Hepatocyte (in vitro differentiated cells): Measurements from ENCODE around the gene RHOT2. TPM values are rescaled to one million over a fixed set of nuclear protein-coding genes. Genes with fewer than 3 reads are reported as not detected.
A peak's percentile ranks its signal among the peaks of the same experiment; 100 is the strongest.

Experiments used
- DNase-seq: peaks from one replicate; pipeline ENCODE4 v3.0.0-alpha.2; 2016; ENCODE audit warnings: low spot score
- H2AFZ ChIP-seq: fragments of 200-600 bp; sonication (generic); 2 replicates; pipeline ENCODE4 v1.6.0; 2016; ENCODE audit warnings: antibody characterized with exemption, mild to moderate bottlenecking
- H3K27ac ChIP-seq: fragments of 200-600 bp; sonication (generic); 2 replicates; pipeline ENCODE4 v1.5.1; 2016; ENCODE audit warnings: mild to moderate bottlenecking
- H3K27me3 ChIP-seq: fragments of 200-600 bp; sonication (generic); 2 replicates; pipeline ENCODE4 v1.6.1; 2016
- H3K36me3 ChIP-seq: fragments of 200-600 bp; sonication (generic); replicated peaks from 2 replicates; pipeline ENCODE4 v1.5.1; 2016; ENCODE audit warnings: low read depth; ENCODE audit not compliant: insufficient read depth
- H3K4me1 ChIP-seq: fragments of 200-600 bp; sonication (generic); 2 replicates; pipeline ENCODE4 v1.5.1; 2016; ENCODE audit warnings: mild to moderate bottlenecking, moderate library complexity; ENCODE audit not compliant: insufficient read depth
- H3K4me2 ChIP-seq: fragments of 200-600 bp; sonication (generic); 2 replicates; pipeline ENCODE4 v1.6.0; 2016
- H3K4me3 ChIP-seq: fragments of 200-600 bp; sonication (generic); 2 replicates; pipeline ENCODE4 v1.5.1; 2016; ENCODE audit warnings: mild to moderate bottlenecking
- H3K79me2 ChIP-seq: fragments of 200-600 bp; sonication (generic); 2 replicates; pipeline ENCODE4 v1.6.0; 2017; ENCODE audit warnings: mild to moderate bottlenecking
- H3K9me2 ChIP-seq: fragments of 200-600 bp; sonication (generic); replicated peaks from 2 replicates; pipeline ENCODE4 v1.6.0; 2017; ENCODE audit warnings: mild to moderate bottlenecking; ENCODE audit not compliant: insufficient read depth
- H3K9me3 ChIP-seq: fragments of 200-600 bp; sonication (generic); 2 replicates; pipeline ENCODE4 v1.5.1; 2016; ENCODE audit warnings: low read depth, mild to moderate bottlenecking
- H4K20me1 ChIP-seq: fragments of 200-600 bp; sonication (generic); 2 replicates; pipeline ENCODE4 v1.6.0; 2016; ENCODE audit warnings: mild to moderate bottlenecking; ENCODE audit not compliant: insufficient read depth, poor library complexity, severe bottlenecking
- CTCF ChIP-seq: fragments of 200-600 bp; sonication (generic); IDR thresholded peaks from 2 replicates; pipeline ENCODE4 v1.5.1; 2016; ENCODE audit warnings: antibody characterized with exemption, mild to moderate bottlenecking; ENCODE audit not compliant: poor library complexity
- EZH2 ChIP-seq: fragments of 200-600 bp; sonication (generic); IDR thresholded peaks from 2 replicates; pipeline ENCODE4 v1.6.1; 2016; ENCODE audit warnings: antibody characterized with exemption, mild to moderate bottlenecking, borderline replicate concordance
- EZH2phosphoT487 ChIP-seq: fragments of 200-600 bp; sonication (generic); IDR thresholded peaks from one replicate; pipeline ENCODE4 v1.6.1; 2018; ENCODE audit warnings: antibody characterized with exemption, mild to moderate bottlenecking, low read depth, moderate library complexity; ENCODE audit not compliant: unreplicated experiment, severe bottlenecking
- WGBS: methylation state at CpG from one replicate; pipeline ENCODE4 v1.1.6; 2016; ENCODE audit warnings: low lambda C conversion rate; ENCODE audit errors: missing lambda C conversion rate; 5-methylcytosine and 5-hydroxymethylcytosine counted together
- polyA plus RNA-seq: library from polyadenylated mRNA; unstranded; fragments of >200 nt; fragmentation: Nextera tagmentation; extraction: Ambion mirVana; gene quantifications from 2 replicates; pipeline ENCODE4 v1.2.1, GENCODE V29; 2016
- total RNA-seq: library from RNA; depleted of rRNA; stranded (reverse); fragments of >200 nt; gene quantifications from 2 replicates; pipeline ENCODE4 v1.2.3, GENCODE V29; 2014

RHOT2 gene
- total and polyA plus RNA-seq, 2 experiments from 2014 or later: 63.2 to 158 TPM

- Histone ChIP-seq H3K36me3 (no peaks in the 10 kb centered on the region), H3K4me2 (no peak overlapping the region), H3K4me3 (no peak overlapping the region), H3K4me1 (peaks cover 16% of the 10 kb centered on the region), H3K79me2 (peaks cover 1% of the 10 kb centered on the region), H4K20me1 (no peaks in the 10 kb centered on the region), H3K9me3 (no peaks in the 10 kb centered on the region), H3K27me3 (no peaks in the 10 kb centered on the region), H2AFZ (no peak overlapping the region), H3K27ac (no peak overlapping the region), H3K9me2 (no peaks in the 10 kb centered on the region)
- TF ChIP-seq CTCF (no peak), EZH2phosphoT487 (no peak)
- 43% methylated on average over 9 of the region's 11 CpGs for WGBS
- no peak for DNase-seq
These were observed 38.1 kb upstream of the RHOT2 start for GRCh38 chr16:629833-630248.

- H2AFZ ChIP-seq: no peak overlapping the region
- H3K4me2 ChIP-seq: peak overlapping the region; percentile 73
- H3K79me2 ChIP-seq: peaks cover 6% of the 10 kb centered on the region
- no peaks in the 10 kb centered on the region for H3K9me2 ChIP-seq
- H3K36me3 ChIP-seq: no peaks in the 10 kb centered on the region
- no peak for TF ChIP-seq CTCF
- no peak for TF ChIP-seq EZH2
- TF ChIP-seq EZH2phosphoT487: no peak
- H3K27me3 ChIP-seq: no peaks in the 10 kb centered on the region
- H4K20me1 ChIP-seq: no peaks in the 10 kb centered on the region
- H3K4me3 ChIP-seq: no peak overlapping the region
- H3K4me1 ChIP-seq: peaks cover 21% of the 10 kb centered on the region
- no peaks in the 10 kb centered on the region for H3K9me3 ChIP-seq
- WGBS: 45% methylated on average over 27 of the region's 29 CpGs
- no peak for DNase-seq
- no peak overlapping the region for H3K27ac ChIP-seq
These were observed 37.6 kb upstream of the RHOT2 start for GRCh38 chr16:630249-630814.

GRCh38 chr16:630815-631405 lies 37.0 kb upstream of the RHOT2 start, which contains the start of gene WFIKKN1:
Gene WFIKKN1, plus strand, starts transcription at chr16:630985. Its CDS starts 269 bp downstream, at chr16:631254.
- Histone ChIP-seq H4K20me1 (no peaks in the 10 kb centered on the region), H3K4me2 (peak within 1 kb of the TSS; percentile 73), H3K27me3 (no peaks in the 10 kb centered on the region), H3K27ac (no peak within 1 kb of the TSS), H3K4me3 (no peak within 1 kb of the TSS), H3K79me2 (peaks cover 12% of the 10 kb centered on the region), H3K36me3 (no peaks in the 10 kb centered on the region), H2AFZ (no peak within 1 kb of the TSS), H3K9me3 (no peaks in the 10 kb centered on the region), H3K9me2 (no peaks in the 10 kb centered on the region), H3K4me1 (peaks cover 22% of the 10 kb centered on the region)
- no peak for TF ChIP-seq EZH2
- TF ChIP-seq EZH2phosphoT487: no peak
- no peak for TF ChIP-seq CTCF
- 7% methylated on average over 13 of the region's 23 CpGs for WGBS
- no peak for DNase-seq
